GM12878 (cell line): ENCODE results near the gene TMEM198. TPM values are rescaled to one million over a fixed set of nuclear protein-coding genes. Genes with fewer than 3 reads are reported as not detected.

Experiments used
- ESRRA ChIP-seq: IDR thresholded peaks from 2 replicates; pipeline ENCODE4 v1.6.1; 2012; ENCODE audit warnings: mild to moderate bottlenecking, low read length, improper control_type of control experiment
- HDAC6 ChIP-seq: fragments of 200-600 bp; sonication (generic); IDR thresholded peaks from one replicate; pipeline ENCODE4 v1.8.0; 2017; ENCODE audit warnings: antibody characterized with exemption; ENCODE audit not compliant: unreplicated experiment
- IRF5 ChIP-seq: fragments of 450-650 bp; IDR thresholded peaks from 2 replicates; pipeline ENCODE4 v1.6.1; 2017; ENCODE audit warnings: borderline replicate concordance
- NFYA ChIP-seq: IDR thresholded peaks from 2 replicates; pipeline ENCODE4 v1.6.1; 2011; ENCODE audit warnings: low read depth, mild to moderate bottlenecking, low read length, improper control_type of control experiment, borderline replicate concordance
- NR2C2 ChIP-seq: IDR thresholded peaks from 2 replicates; pipeline ENCODE4 v1.6.1; 2011; ENCODE audit warnings: borderline replicate concordance, low read depth; ENCODE audit not compliant: control insufficient read depth, insufficient read length
- RELB ChIP-seq: fragments of 450-650 bp; IDR thresholded peaks from 2 replicates; pipeline ENCODE4 v1.6.1; 2017; ENCODE audit warnings: low read depth, mild to moderate bottlenecking, moderate library complexity
- REST ChIP-seq: IDR thresholded peaks from 2 replicates; pipeline ENCODE4 v1.6.1; 2012; ENCODE audit warnings: mild to moderate bottlenecking, low read depth, low read length
- RFX5 ChIP-seq: IDR thresholded peaks from 2 replicates; pipeline ENCODE4 v1.6.1; 2011; ENCODE audit warnings: low read depth, low read length, improper control_type of control experiment
- SRF ChIP-seq, 2 experiments: IDR thresholded peaks; 2 replicates each; pipeline ENCODE4 v1.6.1; 2011; ENCODE audit warnings: low read depth in 2 of 2, low read length in 2 of 2, mild to moderate bottlenecking in 1 of 2, moderate library complexity in 1 of 2
- TARDBP ChIP-seq: IDR thresholded peaks from 2 replicates; pipeline ENCODE4 v1.6.1; 2016; ENCODE audit warnings: borderline replicate concordance
- ZNF207 ChIP-seq: fragments of 450-650 bp; IDR thresholded peaks from 2 replicates; pipeline ENCODE4 v1.6.1; 2014; ENCODE audit warnings: antibody characterized with exemption, mild to moderate bottlenecking, borderline replicate concordance
- polyA plus RNA-seq, 11 experiments: library from polyadenylated mRNA; depleted of rRNA in 4 of 11; unstranded in 6 of 11; stranded (reverse) in 5 of 11; fragments of >200 nt; fragmentation: Nextera tagmentation in 4 of 11; fragmentation: Illumina TruSeq in 1 of 11; extraction: Ambion mirVana in 4 of 11; extraction: Trizol in 1 of 11; gene quantifications; 1 replicate in 1 of 11; 2 replicates in 10 of 11; pipeline versions ENCODE4 v1.2.1 to v1.2.3, GENCODE V29; 2011 to 2016; ENCODE audit warnings: inconsistent platforms in 2 of 11, missing spikeins in 2 of 11, low read depth in 1 of 11
- total RNA-seq, 4 experiments: library from RNA; depleted of rRNA in 3 of 4; stranded (reverse); fragments of >200 nt in 3 of 4; fragmentation: Illumina TruSeq in 1 of 4; extraction: Trizol in 1 of 4; gene quantifications; 2 replicates each; pipeline versions ENCODE4 v1.2.1 to v1.2.3, GENCODE V29; 2013 to 2021
- TF ChIP-seq, protein P1 (sequence below): IDR thresholded peaks from 2 replicates; pipeline ENCODE4 v1.6.1; 2011; ENCODE audit warnings: borderline replicate concordance, low read depth, mild to moderate bottlenecking, moderate library complexity, low read length; ENCODE audit not compliant: insufficient read depth, poor library complexity, severe bottlenecking
- TF ChIP-seq, protein P2 (sequence below): fragments of 450-650 bp; formaldehyde crosslinking; IDR thresholded peaks from 2 replicates; pipeline ENCODE4 v1.4.0; 2020; ENCODE audit warnings: mild to moderate bottlenecking, moderate library complexity
- TF ChIP-seq, protein P3 (sequence below): fragments of 450-650 bp; IDR thresholded peaks from 2 replicates; pipeline ENCODE4 v1.6.1; 2016; ENCODE audit warnings: mild to moderate bottlenecking

Gene TMEM198
- total and polyA plus RNA-seq, 10 of the 15 experiments (the other 5 are each of a cell fraction or from before 2014, with no cell fraction given) = 0.16 to 1.2 (median 0.65) TPM; not detected in 2

DNA sequence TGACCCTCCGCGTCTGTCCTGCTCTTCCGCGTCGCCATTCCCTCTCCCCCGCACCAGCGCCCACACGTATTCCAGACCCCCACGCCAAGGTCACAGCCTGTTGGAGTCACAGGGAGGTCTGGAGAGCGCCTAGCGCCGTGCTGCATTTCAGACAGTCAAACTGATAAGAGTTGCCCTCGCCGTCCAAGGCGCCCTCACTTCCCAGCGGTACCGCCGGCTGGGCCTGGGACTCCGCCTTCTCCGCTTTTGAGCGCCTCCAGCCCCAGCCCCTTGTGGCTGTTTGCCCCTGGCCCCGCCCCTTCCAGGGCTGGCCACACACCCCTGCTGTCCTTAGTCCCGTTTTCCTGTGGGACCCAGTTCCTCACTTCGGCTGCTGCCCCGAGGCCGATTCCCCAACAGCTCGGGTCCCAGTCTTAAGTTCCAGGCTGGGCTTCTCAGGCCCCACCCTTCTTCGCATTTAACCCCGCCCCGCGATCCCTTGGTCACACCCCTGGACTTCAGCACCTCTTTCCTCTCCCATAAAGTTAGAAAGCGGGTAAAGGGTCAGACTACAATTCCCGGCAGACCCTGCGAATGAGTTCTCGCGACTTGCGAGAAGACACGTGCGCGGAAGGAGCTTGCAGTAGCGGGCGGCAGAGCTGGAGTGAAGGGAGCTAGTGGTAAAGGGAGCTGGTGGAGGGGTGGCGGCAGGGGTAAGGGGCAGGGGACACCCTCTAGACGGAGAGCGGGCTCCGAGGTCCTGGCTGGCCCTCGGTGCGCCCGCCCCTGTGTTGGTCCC, 45.4 kb upstream of the TMEM198 start, which contains the start of gene GMPPA (continued):
- TF ChIP-seq RFX5 = no peak
- TF ChIP-seq, protein P1, sequence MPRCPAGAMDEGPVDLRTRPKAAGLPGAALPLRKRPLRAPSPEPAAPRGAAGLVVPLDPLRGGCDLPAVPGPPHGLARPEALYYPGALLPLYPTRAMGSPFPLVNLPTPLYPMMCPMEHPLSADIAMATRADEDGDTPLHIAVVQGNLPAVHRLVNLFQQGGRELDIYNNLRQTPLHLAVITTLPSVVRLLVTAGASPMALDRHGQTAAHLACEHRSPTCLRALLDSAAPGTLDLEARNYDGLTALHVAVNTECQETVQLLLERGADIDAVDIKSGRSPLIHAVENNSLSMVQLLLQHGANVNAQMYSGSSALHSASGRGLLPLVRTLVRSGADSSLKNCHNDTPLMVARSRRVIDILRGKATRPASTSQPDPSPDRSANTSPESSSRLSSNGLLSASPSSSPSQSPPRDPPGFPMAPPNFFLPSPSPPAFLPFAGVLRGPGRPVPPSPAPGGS = no peak
- TF ChIP-seq ESRRA = no peak
- TF ChIP-seq NFYA = no peak
- no peak; the same call in 1 of the 2 replicates for TF ChIP-seq REST
- no peak for TF ChIP-seq HDAC6
- TF ChIP-seq IRF5 = peak; percentile 83
- TF ChIP-seq NR2C2 = no peak
- no peak for TF ChIP-seq TARDBP
- TF ChIP-seq RELB = 0 out of 2 replicates have a peak, but pooled peaks have one; percentile 29
- TF ChIP-seq ZNF207 = no peak
- TF ChIP-seq, protein P2, sequence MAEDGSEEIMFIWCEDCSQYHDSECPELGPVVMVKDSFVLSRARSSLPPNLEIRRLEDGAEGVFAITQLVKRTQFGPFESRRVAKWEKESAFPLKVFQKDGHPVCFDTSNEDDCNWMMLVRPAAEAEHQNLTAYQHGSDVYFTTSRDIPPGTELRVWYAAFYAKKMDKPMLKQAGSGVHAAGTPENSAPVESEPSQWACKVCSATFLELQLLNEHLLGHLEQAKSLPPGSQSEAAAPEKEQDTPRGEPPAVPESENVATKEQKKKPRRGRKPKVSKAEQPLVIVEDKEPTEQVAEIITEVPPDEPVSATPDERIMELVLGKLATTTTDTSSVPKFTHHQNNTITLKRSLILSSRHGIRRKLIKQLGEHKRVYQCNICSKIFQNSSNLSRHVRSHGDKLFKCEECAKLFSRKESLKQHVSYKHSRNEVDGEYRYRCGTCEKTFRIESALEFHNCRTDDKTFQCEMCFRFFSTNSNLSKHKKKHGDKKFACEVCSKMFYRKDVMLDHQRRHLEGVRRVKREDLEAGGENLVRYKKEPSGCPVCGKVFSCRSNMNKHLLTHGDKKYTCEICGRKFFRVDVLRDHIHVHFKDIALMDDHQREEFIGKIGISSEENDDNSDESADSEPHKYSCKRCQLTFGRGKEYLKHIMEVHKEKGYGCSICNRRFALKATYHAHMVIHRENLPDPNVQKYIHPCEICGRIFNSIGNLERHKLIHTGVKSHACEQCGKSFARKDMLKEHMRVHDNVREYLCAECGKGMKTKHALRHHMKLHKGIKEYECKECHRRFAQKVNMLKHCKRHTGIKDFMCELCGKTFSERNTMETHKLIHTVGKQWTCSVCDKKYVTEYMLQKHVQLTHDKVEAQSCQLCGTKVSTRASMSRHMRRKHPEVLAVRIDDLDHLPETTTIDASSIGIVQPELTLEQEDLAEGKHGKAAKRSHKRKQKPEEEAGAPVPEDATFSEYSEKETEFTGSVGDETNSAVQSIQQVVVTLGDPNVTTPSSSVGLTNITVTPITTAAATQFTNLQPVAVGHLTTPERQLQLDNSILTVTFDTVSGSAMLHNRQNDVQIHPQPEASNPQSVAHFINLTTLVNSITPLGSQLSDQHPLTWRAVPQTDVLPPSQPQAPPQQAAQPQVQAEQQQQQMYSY = no peak
- TF ChIP-seq, protein P3, sequence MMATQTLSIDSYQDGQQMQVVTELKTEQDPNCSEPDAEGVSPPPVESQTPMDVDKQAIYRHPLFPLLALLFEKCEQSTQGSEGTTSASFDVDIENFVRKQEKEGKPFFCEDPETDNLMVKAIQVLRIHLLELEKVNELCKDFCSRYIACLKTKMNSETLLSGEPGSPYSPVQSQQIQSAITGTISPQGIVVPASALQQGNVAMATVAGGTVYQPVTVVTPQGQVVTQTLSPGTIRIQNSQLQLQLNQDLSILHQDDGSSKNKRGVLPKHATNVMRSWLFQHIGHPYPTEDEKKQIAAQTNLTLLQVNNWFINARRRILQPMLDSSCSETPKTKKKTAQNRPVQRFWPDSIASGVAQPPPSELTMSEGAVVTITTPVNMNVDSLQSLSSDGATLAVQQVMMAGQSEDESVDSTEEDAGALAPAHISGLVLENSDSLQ = no peak
- TF ChIP-seq SRF (IDR thresholded peaks at IDR 0.05; ENCODE audit: low read depth in 2 of 2, low read length in 2 of 2) = no peak; a peak in 1 of 4 replicates
